MM.1S (cell line): ENCODE results near the gene PRODH2.

Experiments used
- CTCF ChIP-seq: fragments of 300-600 bp; sonication (generic); IDR thresholded peaks from 2 replicates; pipeline ENCODE4 v1.5.1; 2016; ENCODE audit warnings: antibody characterized with exemption, low read length, mixed read lengths
- EZH2phosphoT487 ChIP-seq: fragments of 300-600 bp; sonication (generic); IDR thresholded peaks from 2 replicates; pipeline ENCODE4 v1.6.1; 2018; ENCODE audit warnings: antibody characterized with exemption, low read length

DNA sequence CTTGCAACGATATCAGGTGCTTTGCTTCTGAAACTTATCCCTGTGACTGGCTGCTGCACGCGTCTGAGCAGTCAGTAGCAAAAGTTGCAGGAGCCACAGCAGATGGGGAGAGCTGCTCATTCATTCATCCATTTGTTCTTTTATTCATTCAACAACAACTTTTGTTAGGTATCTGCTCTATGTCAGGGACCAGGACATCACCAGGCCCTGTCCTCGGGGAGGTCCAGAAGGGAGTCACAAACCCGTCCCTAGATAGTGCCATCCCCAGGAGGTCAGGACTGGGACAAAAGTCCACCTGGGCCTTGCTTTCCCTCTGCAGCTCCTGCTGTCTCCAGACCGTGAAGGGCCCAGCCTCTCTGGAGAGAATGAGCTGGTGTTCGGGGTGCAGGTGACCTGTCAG, 34.7 kb downstream of the PRODH2 start:
- no peak for TF ChIP-seq CTCF
- no peak for TF ChIP-seq EZH2phosphoT487
